HUES6 (cell line): Measurements from ENCODE around the gene ZNF521.

Experiments
- H3K27ac ChIP-seq: 2 replicates; pipeline ENCODE4 v1.7.0; 2013; ENCODE audit warnings: low read depth, mild to moderate bottlenecking, low read length, inconsistent platforms
- H3K27me3 ChIP-seq: 2 replicates; pipeline ENCODE4 v1.6.1; 2013; ENCODE audit warnings: low read length; ENCODE audit not compliant: control insufficient read depth, insufficient read depth
- H3K36me3 ChIP-seq: 2 replicates; pipeline ENCODE4 v1.6.1; 2013; ENCODE audit warnings: low read length; ENCODE audit not compliant: control insufficient read depth, insufficient read depth
- H3K4me1 ChIP-seq: 2 replicates; pipeline ENCODE4 v1.6.1; 2013; ENCODE audit warnings: low read length; ENCODE audit not compliant: control insufficient read depth, insufficient read depth
- H3K4me3 ChIP-seq: 2 replicates; pipeline ENCODE4 v1.5.1; 2013; ENCODE audit warnings: low read depth, low read length
- H3K9ac ChIP-seq: one replicate; pipeline ENCODE4 v1.6.1; 2013; ENCODE audit warnings: mild to moderate bottlenecking, low read length
- H3K9me3 ChIP-seq: 2 replicates; pipeline ENCODE4 v1.6.1; 2013; ENCODE audit warnings: low read depth, low read length; ENCODE audit not compliant: control insufficient read depth, insufficient read depth

ZNF521 gene

DNA sequence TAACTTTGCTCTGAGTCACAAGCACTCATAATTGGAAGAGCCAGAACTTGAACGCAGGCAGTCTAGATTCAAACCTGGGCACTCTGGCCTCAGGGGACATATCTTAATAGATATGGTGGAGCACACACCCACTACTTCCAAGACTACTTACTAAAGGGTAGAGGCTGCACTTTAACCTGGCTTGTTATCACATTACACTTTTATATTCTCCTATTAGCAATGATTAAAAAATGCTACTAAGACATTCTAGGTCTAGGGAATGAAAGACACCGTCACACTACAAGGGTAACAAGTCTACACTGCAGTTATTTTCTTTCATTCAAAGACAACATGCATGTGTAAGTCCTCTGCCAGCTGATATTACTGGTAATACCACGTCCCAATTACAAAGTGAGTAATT is 258.8 kb downstream of the ZNF521 start:
- H3K9ac ChIP-seq: no peak overlapping the region
- no peaks in the 10 kb centered on the region for H3K9me3 ChIP-seq
- no peak overlapping the region for H3K27ac ChIP-seq
- no peak overlapping the region for H3K4me3 ChIP-seq
- no peaks in the 10 kb centered on the region for H3K4me1 ChIP-seq
- H3K27me3 ChIP-seq: no peaks in the 10 kb centered on the region
- no peaks in the 10 kb centered on the region for H3K36me3 ChIP-seq

DNA sequence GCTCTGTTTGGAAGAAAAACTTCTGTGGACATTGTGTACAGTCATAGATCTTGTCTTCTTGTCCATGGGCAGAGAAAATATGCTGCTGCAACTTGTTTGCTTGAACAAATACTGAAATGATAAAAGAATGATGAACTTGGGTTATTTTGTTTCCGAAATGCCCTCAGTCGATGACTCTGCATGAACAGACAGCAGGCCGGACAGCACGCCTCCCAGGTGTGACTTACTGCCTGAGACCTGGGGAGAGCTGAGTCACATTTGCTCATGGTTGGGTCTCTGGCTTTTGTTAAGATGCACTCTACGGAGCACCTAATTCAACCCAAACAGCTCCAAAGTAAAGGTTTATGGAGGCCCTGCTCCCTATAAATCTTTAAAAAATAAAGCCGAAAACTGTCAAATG is 262.5 kb downstream of the ZNF521 start:
- H3K27me3 ChIP-seq: no peaks in the 10 kb centered on the region
- no peaks in the 10 kb centered on the region for H3K4me1 ChIP-seq
- H3K36me3 ChIP-seq: no peaks in the 10 kb centered on the region
- no peak overlapping the region for H3K9ac ChIP-seq
- H3K4me3 ChIP-seq: no peak overlapping the region
- no peaks in the 10 kb centered on the region for H3K9me3 ChIP-seq
- H3K27ac ChIP-seq: no peak overlapping the region

DNA sequence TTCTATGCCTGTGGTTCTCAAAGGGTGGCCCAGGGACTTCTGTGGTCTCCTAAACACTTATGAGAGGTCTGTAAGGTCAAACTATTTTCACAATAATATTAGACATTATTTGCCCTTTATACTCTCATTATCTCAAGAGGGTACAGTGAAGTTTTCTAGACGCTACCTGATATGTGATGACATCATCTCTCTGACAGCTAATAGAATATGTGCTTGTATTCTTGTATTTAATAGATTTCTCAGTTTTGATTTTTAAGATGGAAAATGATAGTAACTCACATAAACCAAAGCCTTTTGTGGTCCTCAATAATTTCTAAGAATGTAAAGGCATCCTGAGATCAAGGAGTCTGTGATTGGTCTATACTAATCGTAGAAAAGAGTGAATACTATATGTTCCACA is 265.1 kb downstream of the ZNF521 start:
- Histone ChIP-seq H3K27ac (no peak overlapping the region), H3K9ac (no peak overlapping the region), H3K4me1 (no peaks in the 10 kb centered on the region), H3K27me3 (no peaks in the 10 kb centered on the region), H3K4me3 (no peak overlapping the region), H3K9me3 (no peaks in the 10 kb centered on the region), H3K36me3 (no peaks in the 10 kb centered on the region)

DNA sequence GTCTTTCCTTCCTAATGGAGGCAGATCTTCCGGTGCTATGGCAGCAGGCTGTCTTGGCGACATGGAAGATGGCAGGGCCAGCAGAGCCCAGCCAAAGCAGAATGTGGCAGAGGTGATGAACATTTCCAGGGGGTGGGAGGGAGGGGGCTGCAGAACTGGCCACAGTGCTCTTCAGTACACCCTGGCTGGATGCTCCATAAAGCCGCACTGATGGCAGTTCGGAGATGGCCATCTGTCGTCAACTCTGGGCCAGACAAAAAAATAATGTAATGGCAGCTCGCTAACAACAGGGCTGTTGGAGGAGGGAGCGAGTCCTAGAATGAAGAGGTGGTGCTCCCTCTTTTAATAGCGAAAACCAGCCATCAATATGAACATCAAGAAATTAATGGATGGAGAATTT is 271.0 kb downstream of the ZNF521 start:
- Histone ChIP-seq H3K9ac (no peak overlapping the region), H3K9me3 (no peaks in the 10 kb centered on the region), H3K36me3 (no peaks in the 10 kb centered on the region), H3K27me3 (no peaks in the 10 kb centered on the region), H3K4me1 (peaks cover 11% of the 10 kb centered on the region; the same call in 1 of the 2 replicates), H3K4me3 (no peak overlapping the region), H3K27ac (no peak overlapping the region)

DNA sequence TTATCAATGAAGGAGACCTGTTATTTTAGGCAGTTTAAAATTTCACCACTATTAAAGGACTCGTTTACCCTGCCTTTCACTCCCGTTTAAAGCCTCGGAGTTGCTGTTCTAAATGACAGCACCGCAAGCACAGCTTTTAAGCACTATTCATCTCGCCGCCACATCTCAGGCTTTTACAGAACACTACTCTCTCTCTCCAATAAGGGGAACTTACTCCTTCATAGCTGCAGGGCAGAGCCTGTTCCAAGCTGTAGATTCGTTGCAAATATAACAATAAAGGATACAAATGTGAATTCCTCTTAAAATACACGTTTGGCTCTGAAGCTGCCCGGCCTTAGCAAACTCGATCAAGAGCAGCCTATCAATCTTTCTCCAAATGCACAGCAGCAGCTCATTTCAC is 271.8 kb downstream of the ZNF521 start:
- no peaks in the 10 kb centered on the region for H3K27me3 ChIP-seq
- H3K4me3 ChIP-seq: no peak overlapping the region
- H3K27ac ChIP-seq: no peak overlapping the region
- peaks cover 14% of the 10 kb centered on the region for H3K4me1 ChIP-seq
- no peaks in the 10 kb centered on the region for H3K36me3 ChIP-seq
- H3K9me3 ChIP-seq: no peaks in the 10 kb centered on the region
- no peak overlapping the region for H3K9ac ChIP-seq

DNA sequence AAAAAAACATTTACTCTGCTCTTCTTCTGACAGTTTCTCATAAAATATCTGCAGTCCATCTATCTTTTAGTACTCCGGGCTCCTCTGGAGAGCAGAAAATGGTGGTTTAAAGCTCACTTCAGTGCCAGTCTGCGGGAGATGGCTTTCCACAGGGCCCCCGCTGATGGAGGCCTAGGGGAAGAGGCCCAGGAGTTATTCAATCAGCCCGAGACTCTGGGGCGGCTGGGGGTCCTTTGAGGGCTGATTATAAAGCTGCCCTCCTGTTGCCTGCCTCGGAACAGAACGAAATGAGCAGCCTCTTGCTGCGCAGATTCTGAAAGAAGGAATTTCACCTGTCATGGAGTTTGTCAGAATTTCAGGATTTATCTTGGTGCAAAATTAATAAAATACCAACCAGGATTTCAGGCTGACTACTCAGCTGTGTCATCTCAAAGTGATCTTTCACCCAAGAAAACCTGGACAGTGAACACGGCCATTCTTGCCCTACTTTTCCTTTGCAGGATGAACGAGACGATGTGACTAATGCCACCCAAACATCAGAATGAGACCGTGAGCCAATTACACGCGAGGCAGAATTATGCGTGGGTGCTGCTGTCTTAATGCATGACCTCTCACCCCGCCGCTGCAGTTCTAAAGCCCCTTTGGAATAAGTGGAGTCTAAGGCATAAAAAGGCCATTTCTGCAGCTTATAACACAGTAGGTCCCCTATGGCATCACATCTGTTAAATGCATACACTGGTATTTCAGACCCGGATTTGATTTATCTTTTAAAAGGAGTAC is 273.8 kb downstream of the ZNF521 start:
- peaks cover 29% of the 10 kb centered on the region for H3K4me1 ChIP-seq
- H3K4me3 ChIP-seq: no peak overlapping the region
- H3K9me3 ChIP-seq: no peaks in the 10 kb centered on the region
- H3K36me3 ChIP-seq: no peaks in the 10 kb centered on the region
- no peaks in the 10 kb centered on the region for H3K27me3 ChIP-seq
- H3K27ac ChIP-seq: no peak overlapping the region
- H3K9ac ChIP-seq: no peak overlapping the region

DNA sequence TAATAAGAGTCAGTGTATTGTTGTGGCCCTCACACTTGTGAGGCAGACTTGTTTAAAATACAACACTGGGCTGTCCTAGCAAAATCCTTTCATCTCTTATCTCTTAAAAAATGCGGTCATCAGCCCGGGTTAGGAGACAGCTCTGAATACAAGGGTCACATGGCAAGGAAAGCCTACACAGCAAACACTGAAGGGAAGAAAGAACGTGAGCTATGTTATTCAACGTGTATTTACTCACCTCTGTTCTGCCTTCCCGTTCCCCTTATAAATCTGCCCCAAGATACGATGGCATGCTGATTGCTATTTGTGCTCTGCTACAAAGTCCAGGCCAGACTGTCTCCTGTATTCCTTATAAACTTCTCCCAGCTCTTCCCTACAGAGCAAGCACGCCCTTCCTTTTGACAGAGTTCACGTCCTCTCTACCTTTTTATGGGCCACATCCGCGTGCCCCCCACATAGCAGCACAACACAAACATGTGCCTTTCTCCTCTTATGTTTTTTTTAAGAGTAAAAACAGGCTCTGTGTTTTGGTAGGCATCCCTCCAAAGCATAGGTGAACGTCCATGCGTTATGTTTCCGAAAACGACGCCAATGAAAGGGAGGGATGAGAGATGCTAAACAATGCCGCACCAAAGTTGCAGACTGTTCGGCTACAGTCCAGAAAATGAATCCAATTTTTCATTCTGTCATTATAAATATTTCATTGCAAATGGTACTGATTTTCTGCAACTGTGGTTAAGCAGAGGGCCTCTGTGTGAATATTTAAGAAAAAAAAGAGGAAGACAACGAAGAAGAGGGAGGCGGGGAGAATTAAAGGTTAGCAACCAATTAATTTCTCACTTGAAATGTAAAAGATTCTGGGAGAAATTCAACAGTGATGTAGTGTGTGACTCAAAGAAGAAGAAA is 274.7 kb downstream of the ZNF521 start:
- Histone ChIP-seq H3K27me3 (no peaks in the 10 kb centered on the region), H3K27ac (no peak overlapping the region), H3K4me3 (no peak overlapping the region), H3K4me1 (peaks cover 29% of the 10 kb centered on the region), H3K9ac (no peak overlapping the region), H3K9me3 (no peaks in the 10 kb centered on the region), H3K36me3 (no peaks in the 10 kb centered on the region)

DNA sequence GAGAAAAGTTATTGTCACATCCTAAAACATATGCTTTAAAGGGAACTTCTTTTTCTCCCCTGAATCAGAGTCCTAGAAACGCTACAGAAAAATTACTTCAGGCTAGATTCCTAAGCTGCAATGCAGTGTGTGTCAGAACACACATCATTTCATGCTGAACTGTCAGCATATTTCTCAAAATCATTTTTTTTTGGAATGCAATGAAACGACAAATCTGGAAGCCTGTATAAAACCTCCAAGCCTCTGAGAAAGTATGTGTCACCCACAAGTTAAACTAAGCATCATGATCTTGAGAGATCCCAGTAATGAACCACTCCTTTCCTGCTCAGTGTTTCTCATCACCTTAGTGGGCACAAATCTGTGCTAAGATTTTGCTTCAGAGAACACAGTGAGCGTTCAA is 276.2 kb downstream of the ZNF521 start:
- Histone ChIP-seq H3K27me3 (no peaks in the 10 kb centered on the region), H3K9me3 (no peaks in the 10 kb centered on the region), H3K9ac (no peak overlapping the region), H3K4me1 (peaks cover 29% of the 10 kb centered on the region), H3K36me3 (no peaks in the 10 kb centered on the region), H3K4me3 (no peak overlapping the region), H3K27ac (no peak overlapping the region)

DNA sequence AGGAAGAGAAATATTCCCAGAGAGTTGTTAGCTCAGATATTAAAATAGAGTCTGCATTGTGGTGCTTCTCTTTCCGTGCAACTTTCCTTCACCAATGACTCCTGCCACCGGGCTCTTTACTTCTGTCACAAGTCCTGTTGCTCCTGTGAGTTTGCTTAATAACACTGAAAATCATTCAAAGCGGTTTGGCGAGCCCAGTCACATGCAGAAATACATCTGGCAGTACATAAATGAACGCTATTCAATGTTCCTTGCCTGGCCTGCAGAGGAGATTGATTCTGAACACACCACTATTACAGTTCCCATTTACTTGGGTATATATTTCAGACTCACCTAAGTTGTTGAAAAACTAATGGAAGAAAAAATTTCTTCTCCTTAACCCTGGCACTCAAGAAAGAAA is 276.6 kb downstream of the ZNF521 start:
- Histone ChIP-seq H3K36me3 (no peaks in the 10 kb centered on the region), H3K27ac (no peak overlapping the region), H3K9ac (no peak overlapping the region), H3K9me3 (no peaks in the 10 kb centered on the region), H3K4me3 (no peak overlapping the region), H3K4me1 (peaks cover 29% of the 10 kb centered on the region), H3K27me3 (no peaks in the 10 kb centered on the region)

DNA sequence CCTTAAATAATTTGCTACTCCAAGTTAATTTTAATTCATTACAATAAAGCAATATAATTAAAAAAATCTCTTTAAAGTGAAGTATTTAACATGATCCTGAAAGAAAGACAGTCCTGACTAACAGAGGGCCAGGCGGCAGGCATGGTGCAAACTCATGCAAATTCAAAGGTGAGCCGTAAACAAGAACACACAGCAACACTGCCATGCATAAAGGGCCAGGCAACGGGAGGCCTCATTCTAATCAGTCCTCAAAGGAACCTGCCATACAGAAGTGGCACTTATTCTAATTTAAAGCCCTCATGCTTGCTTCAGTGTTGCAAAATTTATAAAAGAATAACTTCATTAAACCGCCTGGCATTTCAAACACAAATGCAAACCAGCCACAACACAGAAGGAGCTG is 277.0 kb downstream of the ZNF521 start:
- Histone ChIP-seq H3K9ac (no peak overlapping the region), H3K27ac (no peak overlapping the region), H3K4me3 (no peak overlapping the region), H3K27me3 (no peaks in the 10 kb centered on the region), H3K36me3 (no peaks in the 10 kb centered on the region), H3K9me3 (no peaks in the 10 kb centered on the region), H3K4me1 (peaks cover 29% of the 10 kb centered on the region)

DNA sequence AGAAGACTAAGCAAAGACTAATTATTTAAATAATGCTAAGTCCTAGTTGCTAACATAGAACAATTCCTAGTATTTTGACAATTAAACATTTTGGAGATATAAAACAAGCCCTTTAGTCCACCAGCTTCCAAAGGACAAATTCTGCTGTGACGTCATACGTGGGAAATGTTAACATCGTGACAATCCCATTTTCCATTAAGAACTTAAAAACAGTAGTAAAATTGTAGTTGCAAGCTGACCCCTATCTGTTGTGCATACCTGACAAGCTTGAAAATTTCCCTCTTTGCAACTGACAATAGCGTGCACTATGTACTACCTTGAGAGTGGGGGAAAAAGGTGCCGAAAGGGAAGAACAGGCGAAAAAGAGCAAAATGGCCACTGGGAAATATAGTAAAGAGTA is 279.8 kb downstream of the ZNF521 start:
- Histone ChIP-seq H3K4me3 (no peak overlapping the region), H3K27ac (no peak overlapping the region)

More for the DNA sequence above, 279.8 kb downstream of the ZNF521 start:
- H3K9me3 ChIP-seq: no peaks in the 10 kb centered on the region
- peaks cover 25% of the 10 kb centered on the region for H3K4me1 ChIP-seq
- H3K27me3 ChIP-seq: no peaks in the 10 kb centered on the region
- no peak overlapping the region for H3K9ac ChIP-seq
- no peaks in the 10 kb centered on the region for H3K36me3 ChIP-seq
